Left ventricle myocardium inferior (tissue), 1 donor: ENCODE measurements around the gene FBXL12. TPM values are rescaled to one million over a fixed set of nuclear protein-coding genes. Genes with fewer than 3 reads are reported as not detected.
"Not testable (repeated sequence)": the region's sequence is repeated elsewhere in the genome, so short reads cannot be mapped to it uniquely, and the experiment has no call there.

Experiments used
- DNase-seq: peaks from one replicate; pipeline ENCODE4 v3.0.0-alpha.2; 2020
- H3K27ac ChIP-seq: fragments of 200-600 bp; replicated peaks from 2 replicates; pipeline ENCODE4 v1.8.0; 2021
- H3K27me3 ChIP-seq: fragments of 200-600 bp; 2 replicates; pipeline ENCODE4 v1.8.0; 2021; ENCODE audit warnings: low read depth
- H3K36me3 ChIP-seq: fragments of 200-600 bp; 2 replicates; pipeline ENCODE4 v1.8.0; 2021
- H3K4me1 ChIP-seq: fragments of 200-600 bp; 2 replicates; pipeline ENCODE4 v1.8.0; 2021
- H3K4me3 ChIP-seq: fragments of 200-600 bp; 2 replicates; pipeline ENCODE4 v1.8.0; 2021; ENCODE audit warnings: mild to moderate bottlenecking, moderate library complexity
- H3K9me3 ChIP-seq: fragments of 200-600 bp; replicated peaks from 2 replicates; pipeline ENCODE4 v1.8.0; 2021
- intact Hi-C: fragments of 100-400 bp; cut with micrococcal nuclease; formaldehyde crosslinking; loops from one replicate; pipeline ENCODE4 v1.11.0; 2022
- total RNA-seq: library from RNA; stranded (reverse); fragmentation: NEBNext Ultra II Directional; extraction: Animal tissue kit (Norgen Biotek cat#: 25700); gene quantifications from one replicate; pipeline ENCODE4 v1.2.1, GENCODE V29; 2021
- TF ChIP-seq, protein P1 (sequence below): fragments of 200-600 bp; IDR thresholded peaks from 2 replicates; pipeline ENCODE4 v1.8.0; 2021; ENCODE audit warnings: antibody characterized with exemption, mild to moderate bottlenecking, borderline replicate concordance
- donor health status: DM: no; HTN: yes; CAD: no; lungs with severe emphysema.

The FBXL12 gene
- total RNA-seq, 1 donor from 2014 or later: 10.0 TPM

DNA sequence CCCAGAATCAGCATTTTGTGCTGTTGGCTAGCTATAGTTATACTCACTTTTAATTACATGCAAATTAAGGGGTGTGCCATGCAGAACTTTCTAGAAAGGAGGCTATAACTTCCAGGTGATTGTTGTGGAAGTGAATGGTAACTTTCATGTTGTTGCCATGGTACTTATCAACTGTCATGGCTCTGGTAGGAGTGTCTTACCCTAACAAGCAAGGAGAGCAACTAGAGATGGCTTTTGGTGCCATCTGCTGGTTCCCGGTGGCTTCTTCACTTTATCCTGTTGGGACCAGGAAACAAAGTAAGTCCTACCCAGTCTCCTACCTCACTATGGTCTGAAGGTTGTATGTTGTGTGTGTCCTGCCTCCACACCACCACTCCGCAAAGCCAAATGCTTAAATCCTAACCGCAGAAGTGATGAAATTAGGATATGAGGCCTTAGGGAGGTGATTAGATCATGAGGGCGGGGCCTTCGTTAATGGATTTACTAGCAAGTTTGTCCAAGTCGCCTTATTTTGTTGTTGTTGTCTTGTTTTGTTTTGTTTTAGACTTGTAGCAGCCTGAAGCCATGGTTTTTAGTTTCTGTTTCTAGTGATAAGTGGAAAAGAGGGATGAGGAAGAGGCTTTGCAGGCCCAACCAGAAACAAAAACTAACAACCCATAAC lies 22.6 kb downstream of the FBXL12 start:
- TF ChIP-seq, protein P1, sequence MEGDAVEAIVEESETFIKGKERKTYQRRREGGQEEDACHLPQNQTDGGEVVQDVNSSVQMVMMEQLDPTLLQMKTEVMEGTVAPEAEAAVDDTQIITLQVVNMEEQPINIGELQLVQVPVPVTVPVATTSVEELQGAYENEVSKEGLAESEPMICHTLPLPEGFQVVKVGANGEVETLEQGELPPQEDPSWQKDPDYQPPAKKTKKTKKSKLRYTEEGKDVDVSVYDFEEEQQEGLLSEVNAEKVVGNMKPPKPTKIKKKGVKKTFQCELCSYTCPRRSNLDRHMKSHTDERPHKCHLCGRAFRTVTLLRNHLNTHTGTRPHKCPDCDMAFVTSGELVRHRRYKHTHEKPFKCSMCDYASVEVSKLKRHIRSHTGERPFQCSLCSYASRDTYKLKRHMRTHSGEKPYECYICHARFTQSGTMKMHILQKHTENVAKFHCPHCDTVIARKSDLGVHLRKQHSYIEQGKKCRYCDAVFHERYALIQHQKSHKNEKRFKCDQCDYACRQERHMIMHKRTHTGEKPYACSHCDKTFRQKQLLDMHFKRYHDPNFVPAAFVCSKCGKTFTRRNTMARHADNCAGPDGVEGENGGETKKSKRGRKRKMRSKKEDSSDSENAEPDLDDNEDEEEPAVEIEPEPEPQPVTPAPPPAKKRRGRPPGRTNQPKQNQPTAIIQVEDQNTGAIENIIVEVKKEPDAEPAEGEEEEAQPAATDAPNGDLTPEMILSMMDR: peak; percentile 87
- no peaks in the 10 kb centered on the region for H3K9me3 ChIP-seq
- intact Hi-C loops: loop anchor here (5.0 to 10.0 kb wide), 2 partner anchors 169 to 591 kb away; no protein-coding TSS in a partner anchor

DNA sequence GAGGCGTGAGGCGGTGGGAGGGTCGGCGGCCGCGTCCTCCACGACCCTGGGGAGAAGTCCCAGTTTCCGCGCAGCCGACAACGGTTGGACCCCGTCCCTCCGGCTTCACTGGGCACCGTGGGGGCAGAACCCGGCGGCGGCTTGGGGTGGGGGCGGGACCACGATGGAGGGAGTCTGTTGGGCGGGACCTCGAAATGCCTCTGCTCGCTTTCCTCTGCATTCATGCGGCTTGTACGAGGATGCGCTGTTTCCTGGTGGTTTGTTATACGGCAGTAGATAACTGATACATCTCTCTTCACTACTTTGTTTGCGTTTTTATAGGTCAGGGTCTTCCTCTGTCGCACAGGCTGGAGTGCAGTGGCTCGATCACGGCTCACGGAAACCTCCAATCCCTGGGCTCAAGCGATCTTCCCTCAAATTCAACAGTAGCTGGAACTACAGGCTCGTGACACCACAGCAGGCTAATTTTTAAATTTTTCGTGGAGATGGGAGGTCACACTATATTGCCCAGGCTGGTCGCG lies 25.7 kb downstream of the FBXL12 start:
- Histone ChIP-seq H3K4me3 (peak overlapping the region; percentile 79), H3K27ac (peak overlapping the region; percentile 89), H3K27me3 (no peaks in the 10 kb centered on the region), H3K36me3 (no peaks in the 10 kb centered on the region), H3K4me1 (peaks cover 25% of the 10 kb centered on the region), H3K9me3 (no peaks in the 10 kb centered on the region)
- DNase-seq: peak; percentile 61
- intact Hi-C loops: loop anchor here (10.0 kb wide), 1 partner anchor 588 kb away; no protein-coding TSS in a partner anchor
- TF ChIP-seq, protein P1: no peak

More for the DNA sequence above, 22.6 kb downstream of the FBXL12 start:
- peak overlapping the region; percentile 42 for H3K27ac ChIP-seq
- no peak overlapping the region for H3K4me3 ChIP-seq
- H3K27me3 ChIP-seq: no peaks in the 10 kb centered on the region
- no peaks in the 10 kb centered on the region for H3K36me3 ChIP-seq
- DNase-seq: peak; percentile 77
- peaks cover 13% of the 10 kb centered on the region for H3K4me1 ChIP-seq

DNA sequence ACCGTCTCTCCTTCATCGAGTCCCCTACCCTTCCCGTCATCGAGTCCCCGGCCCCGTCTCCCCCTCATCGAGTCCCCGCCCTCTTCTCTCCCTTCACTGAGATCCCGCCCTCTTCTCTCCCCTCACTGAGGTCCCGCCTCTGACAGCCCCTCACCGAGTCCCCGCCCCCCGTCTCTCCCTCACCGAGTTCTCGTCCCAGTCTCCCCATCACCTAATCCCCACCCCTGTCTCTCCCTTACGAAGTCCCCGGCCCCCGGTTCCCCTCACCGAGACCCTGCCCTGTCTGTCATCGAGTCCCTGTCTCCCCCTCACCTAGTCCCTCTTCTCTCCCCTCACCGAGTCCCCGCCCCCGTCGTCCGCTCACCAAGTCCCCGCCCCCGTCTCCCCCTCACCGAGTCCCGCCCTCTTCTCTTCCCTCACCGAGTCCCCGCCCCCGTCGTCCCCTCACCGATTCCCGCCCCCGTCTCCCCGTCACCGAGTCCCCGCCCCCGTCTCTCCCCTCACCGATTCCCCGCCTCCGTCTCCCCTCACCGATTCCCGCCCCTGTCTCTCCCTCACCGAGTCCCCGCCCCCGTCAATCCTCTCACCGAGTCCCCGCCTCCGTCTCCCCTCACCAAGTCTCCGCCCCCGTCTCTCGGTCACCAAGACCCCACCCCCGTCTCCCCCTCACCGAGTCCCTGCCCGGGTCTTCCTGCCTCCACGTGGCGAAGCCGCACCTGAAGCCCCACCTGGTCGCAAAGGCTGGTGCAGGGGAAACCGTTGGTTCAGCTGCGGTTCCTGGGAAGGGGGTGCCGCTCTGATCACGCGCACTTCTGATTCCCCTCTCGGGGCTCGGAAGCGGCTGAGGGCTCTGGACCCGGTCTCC lies 26.4 kb downstream of the FBXL12 start:
- Histone ChIP-seq H3K9me3 (no peaks in the 10 kb centered on the region), H3K27me3 (no peaks in the 10 kb centered on the region), H3K27ac (peak overlapping the region; percentile 89), H3K36me3 (no peaks in the 10 kb centered on the region), H3K4me3 (peak overlapping the region; percentile 79), H3K4me1 (peaks cover 25% of the 10 kb centered on the region)
- peak; percentile 95 for DNase-seq
- intact Hi-C loops: loop anchor here (10.0 kb wide), 1 partner anchor 588 kb away; no protein-coding TSS in a partner anchor
- TF ChIP-seq, protein P1: no peak

DNA sequence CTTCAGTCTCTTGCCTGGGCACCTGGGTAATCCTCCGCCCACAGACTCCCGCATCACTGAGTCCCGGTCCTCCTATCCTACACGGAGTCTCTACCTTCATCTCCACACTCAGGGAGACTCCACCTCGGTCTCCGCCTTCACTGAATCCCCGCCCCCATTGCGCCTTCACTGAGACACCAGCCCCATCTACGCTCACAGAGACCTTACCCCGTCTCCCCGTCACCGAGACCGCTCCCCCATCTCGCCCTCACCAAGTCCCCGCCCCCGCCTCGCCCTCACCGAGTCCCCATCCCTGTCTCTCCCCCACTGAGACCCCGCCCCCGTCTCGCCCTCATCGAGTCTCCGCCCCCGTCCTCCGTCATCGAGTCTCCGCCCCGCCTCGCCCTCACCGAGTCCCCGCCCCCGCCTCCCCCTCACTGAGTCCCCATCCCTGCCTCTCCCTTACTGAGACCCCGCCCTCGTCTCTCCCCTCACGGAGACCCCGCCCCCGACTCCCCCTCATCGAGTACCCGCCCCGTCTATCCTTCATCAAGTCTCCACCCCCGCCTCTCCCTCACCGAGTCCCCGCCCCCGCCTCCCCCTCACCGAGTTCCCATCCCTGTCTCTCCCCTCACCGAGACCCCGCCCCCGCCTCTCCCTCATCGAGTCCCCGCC lies 27.2 kb downstream of the FBXL12 start:
- intact Hi-C loops: loop anchor here (10.0 kb wide), 1 partner anchor 587 kb away; no protein-coding TSS in a partner anchor
- Histone ChIP-seq H3K4me1 (peaks cover 25% of the 10 kb centered on the region), H3K27me3 (no peaks in the 10 kb centered on the region), H3K36me3 (no peaks in the 10 kb centered on the region), H3K27ac (peak overlapping the region; percentile 89), H3K9me3 (no peaks in the 10 kb centered on the region), H3K4me3 (peak overlapping the region; percentile 79)
- DNase-seq: peak; percentile 96
- TF ChIP-seq, protein P1: no peak

DNA sequence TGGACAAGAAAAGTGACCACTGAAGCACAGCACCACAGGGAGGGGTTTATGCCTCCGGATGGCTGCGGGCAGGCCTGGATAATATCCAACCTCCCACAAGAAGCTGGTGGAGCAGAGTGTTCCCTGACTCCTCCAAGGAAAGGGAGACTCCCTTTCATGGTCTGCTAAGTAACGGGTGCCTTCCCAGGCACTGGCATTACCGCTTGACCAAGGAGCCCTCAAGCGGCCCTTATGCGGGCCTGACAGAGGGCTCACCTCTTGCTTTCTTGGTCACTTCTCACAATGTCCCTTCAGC lies 27.9 kb downstream of the FBXL12 start:
- intact Hi-C loops: loop anchor here (10.0 kb wide), 1 partner anchor 586 kb away; no protein-coding TSS in a partner anchor
- not testable (repeated sequence) for H3K9me3 ChIP-seq, H3K27me3 ChIP-seq, DNase-seq, H3K36me3 ChIP-seq
- H3K27ac ChIP-seq: peak overlapping the region; percentile 78
- peaks cover 31% of the 10 kb centered on the region for H3K4me1 ChIP-seq
- H3K4me3 ChIP-seq: peak overlapping the region; percentile 79

DNA sequence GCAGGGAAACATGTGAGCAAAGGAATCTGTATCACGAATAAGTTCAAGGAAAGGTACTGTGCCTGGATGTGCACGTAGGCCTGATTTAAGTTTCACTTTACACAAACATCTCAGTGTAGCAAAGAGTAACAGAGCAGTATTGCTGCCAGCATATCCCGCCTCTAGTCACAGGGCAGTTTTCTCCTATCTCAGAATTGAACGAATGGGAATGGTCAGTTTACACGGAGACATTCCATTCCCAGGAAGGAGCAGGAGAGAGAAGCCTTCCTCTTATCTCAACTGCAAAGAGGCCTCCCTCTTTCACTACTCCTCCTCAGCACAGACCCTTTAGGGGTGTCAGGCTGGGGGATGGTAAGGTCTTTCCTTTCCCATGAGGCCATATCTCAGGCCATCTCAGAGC lies 29.3 kb downstream of the FBXL12 start:
- H3K27me3 ChIP-seq, H3K9me3 ChIP-seq, intact Hi-C loops, H3K36me3 ChIP-seq, H3K4me3 ChIP-seq, DNase-seq: not testable (repeated sequence)
- peaks cover 38% of the 10 kb centered on the region for H3K4me1 ChIP-seq
- peak overlapping the region; percentile 22 for H3K27ac ChIP-seq
